GM23338 (cell line): ENCODE measurements around the gene GET4.

Experiments
- EZH2 ChIP-seq: fragments of 200-600 bp; sonication (generic); IDR thresholded peaks from one replicate; pipeline ENCODE4 v1.8.0; 2017; ENCODE audit warnings: antibody characterized with exemption, mild to moderate bottlenecking, low read depth; ENCODE audit not compliant: unreplicated experiment
- EZH2phosphoT487 ChIP-seq: fragments of 200-600 bp; sonication (generic); IDR thresholded peaks from one replicate; pipeline ENCODE4 v1.8.1; 2018; ENCODE audit warnings: antibody characterized with exemption; ENCODE audit not compliant: unreplicated experiment
- POLR2AphosphoS5 ChIP-seq: IDR thresholded peaks from 2 replicates; pipeline ENCODE4 v1.6.1; 2016; ENCODE audit warnings: antibody characterized with exemption, low read depth
- TF ChIP-seq, protein P1 (sequence below): IDR thresholded peaks from one replicate; pipeline ENCODE4 v1.6.1; 2018; ENCODE audit warnings: antibody characterized with exemption; ENCODE audit not compliant: unreplicated experiment
- TF ChIP-seq, protein P2 (sequence below), 2 experiments: fragments of 200-600 bp in 1 of 2; sonication (generic) in 1 of 2; conservative IDR thresholded peaks; 2 replicates each; pipeline versions ENCODE4 v1.5.1 to v1.6.1; 2016 to 2017; ENCODE audit warnings: antibody characterized with exemption in 2 of 2, low read depth in 2 of 2, mild to moderate bottlenecking in 2 of 2, moderate library complexity in 1 of 2
- TF ChIP-seq, protein P3 (sequence below): IDR thresholded peaks from 2 replicates; pipeline ENCODE4 v1.6.1; 2016; ENCODE audit warnings: antibody characterized with exemption

DNA sequence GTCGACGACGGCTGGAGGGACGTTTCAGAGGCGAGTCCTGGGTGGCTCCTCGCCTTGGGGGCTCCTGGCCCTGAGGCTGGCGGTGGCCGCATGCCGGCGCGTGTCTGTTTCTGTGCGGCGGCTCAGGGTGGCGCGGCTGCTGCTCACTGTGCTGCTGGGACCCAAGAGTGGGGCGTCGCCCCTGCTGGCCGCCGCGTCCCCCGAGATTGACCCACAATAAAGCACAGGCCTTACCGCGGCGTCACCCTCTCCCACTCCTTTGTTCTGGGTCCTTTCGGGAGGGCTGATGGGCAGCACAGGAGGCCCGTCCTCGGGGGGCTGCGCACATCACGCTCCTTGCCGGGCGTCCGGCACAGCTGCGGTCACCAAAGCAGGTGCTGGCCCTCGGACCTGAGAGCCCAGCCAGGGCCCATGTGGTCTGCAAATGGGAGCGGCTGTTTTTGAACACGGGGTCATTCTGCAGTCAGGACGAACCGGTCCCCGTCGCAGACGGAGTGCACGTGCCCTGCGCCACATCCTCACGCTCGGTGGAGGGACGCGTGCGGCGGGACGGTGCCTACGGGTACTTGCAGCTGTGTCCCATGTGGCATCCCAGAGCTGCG is 19.2 kb downstream of the GET4 start:
- TF ChIP-seq, protein P1, sequence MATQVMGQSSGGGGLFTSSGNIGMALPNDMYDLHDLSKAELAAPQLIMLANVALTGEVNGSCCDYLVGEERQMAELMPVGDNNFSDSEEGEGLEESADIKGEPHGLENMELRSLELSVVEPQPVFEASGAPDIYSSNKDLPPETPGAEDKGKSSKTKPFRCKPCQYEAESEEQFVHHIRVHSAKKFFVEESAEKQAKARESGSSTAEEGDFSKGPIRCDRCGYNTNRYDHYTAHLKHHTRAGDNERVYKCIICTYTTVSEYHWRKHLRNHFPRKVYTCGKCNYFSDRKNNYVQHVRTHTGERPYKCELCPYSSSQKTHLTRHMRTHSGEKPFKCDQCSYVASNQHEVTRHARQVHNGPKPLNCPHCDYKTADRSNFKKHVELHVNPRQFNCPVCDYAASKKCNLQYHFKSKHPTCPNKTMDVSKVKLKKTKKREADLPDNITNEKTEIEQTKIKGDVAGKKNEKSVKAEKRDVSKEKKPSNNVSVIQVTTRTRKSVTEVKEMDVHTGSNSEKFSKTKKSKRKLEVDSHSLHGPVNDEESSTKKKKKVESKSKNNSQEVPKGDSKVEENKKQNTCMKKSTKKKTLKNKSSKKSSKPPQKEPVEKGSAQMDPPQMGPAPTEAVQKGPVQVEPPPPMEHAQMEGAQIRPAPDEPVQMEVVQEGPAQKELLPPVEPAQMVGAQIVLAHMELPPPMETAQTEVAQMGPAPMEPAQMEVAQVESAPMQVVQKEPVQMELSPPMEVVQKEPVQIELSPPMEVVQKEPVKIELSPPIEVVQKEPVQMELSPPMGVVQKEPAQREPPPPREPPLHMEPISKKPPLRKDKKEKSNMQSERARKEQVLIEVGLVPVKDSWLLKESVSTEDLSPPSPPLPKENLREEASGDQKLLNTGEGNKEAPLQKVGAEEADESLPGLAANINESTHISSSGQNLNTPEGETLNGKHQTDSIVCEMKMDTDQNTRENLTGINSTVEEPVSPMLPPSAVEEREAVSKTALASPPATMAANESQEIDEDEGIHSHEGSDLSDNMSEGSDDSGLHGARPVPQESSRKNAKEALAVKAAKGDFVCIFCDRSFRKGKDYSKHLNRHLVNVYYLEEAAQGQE, result no peak
- TF ChIP-seq, protein P2, sequence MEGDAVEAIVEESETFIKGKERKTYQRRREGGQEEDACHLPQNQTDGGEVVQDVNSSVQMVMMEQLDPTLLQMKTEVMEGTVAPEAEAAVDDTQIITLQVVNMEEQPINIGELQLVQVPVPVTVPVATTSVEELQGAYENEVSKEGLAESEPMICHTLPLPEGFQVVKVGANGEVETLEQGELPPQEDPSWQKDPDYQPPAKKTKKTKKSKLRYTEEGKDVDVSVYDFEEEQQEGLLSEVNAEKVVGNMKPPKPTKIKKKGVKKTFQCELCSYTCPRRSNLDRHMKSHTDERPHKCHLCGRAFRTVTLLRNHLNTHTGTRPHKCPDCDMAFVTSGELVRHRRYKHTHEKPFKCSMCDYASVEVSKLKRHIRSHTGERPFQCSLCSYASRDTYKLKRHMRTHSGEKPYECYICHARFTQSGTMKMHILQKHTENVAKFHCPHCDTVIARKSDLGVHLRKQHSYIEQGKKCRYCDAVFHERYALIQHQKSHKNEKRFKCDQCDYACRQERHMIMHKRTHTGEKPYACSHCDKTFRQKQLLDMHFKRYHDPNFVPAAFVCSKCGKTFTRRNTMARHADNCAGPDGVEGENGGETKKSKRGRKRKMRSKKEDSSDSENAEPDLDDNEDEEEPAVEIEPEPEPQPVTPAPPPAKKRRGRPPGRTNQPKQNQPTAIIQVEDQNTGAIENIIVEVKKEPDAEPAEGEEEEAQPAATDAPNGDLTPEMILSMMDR (conservative IDR thresholded peaks at IDR 0.05; ENCODE audit: low read depth in 2 of 2), result no peak
- TF ChIP-seq EZH2 (no peak), POLR2AphosphoS5 (no peak), EZH2phosphoT487 (no peak)
- TF ChIP-seq, protein P3, sequence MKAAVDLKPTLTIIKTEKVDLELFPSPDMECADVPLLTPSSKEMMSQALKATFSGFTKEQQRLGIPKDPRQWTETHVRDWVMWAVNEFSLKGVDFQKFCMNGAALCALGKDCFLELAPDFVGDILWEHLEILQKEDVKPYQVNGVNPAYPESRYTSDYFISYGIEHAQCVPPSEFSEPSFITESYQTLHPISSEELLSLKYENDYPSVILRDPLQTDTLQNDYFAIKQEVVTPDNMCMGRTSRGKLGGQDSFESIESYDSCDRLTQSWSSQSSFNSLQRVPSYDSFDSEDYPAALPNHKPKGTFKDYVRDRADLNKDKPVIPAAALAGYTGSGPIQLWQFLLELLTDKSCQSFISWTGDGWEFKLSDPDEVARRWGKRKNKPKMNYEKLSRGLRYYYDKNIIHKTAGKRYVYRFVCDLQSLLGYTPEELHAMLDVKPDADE, result no peak
